ENCODE results near the gene DOK3. TPM values are rescaled to one million over a fixed set of nuclear protein-coding genes. Genes with fewer than 3 reads are reported as not detected.
A peak's percentile ranks its signal among the peaks of the same experiment; 100 is the strongest.

The DOK3 gene
- total and polyA plus RNA-seq, 4 donors: 15.6 to 146 (median 47.8) TPM

DNA sequence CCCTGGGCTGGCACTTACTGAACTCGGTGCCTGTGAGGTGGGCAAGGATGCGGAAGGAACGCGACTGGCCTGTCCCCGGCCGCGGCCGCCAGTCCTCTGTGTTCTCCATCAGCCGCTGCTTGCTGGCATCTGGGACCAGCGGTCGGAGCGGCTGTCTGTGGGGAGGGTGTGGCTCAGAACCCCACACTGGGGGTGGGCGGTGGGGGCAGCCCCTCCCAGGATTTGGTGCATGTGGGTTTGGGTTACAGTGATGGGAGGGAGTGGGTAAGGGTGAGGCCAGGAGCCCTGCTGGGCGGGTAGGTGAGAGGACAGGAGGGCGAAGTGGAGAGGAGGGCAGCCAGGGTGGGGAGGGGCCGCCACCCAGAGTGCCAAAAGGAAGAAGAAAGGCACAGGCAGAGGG, 18.6 kb downstream of the DOK3 start:
- no peak for DNase-seq
- peaks cover 5 to 48% (median 26%) of the 10 kb centered on the region in 4 donors for H3K36me3 ChIP-seq (ENCODE audit: control insufficient read depth in 4 of 4, insufficient read depth in 4 of 4, low read length in 4 of 4)
- WGBS, 2 donors: 95 to 99% methylated on average over 16 of the region's 16 CpGs

GRCh38 chr5:177490311-177490991, 19.2 kb downstream of the DOK3 start:
- peaks cover 5 to 48% (median 27%) of the 10 kb centered on the region in 4 donors for H3K36me3 ChIP-seq (ENCODE audit: control insufficient read depth in 4 of 4, insufficient read depth in 4 of 4, low read length in 4 of 4)
- peak overlapping the region in 1 of 2 donors; percentile 4 for H3K27ac ChIP-seq (ENCODE audit: low read depth in 1 of 2, low read length in 1 of 2)
- H3K9ac ChIP-seq (ENCODE audit: insufficient read depth in 1 of 2, low read length in 2 of 2): no peak overlapping the region
- ATAC-seq (ENCODE audit: insufficient read depth, low FRiP score): no peak
- no peak for DNase-seq
- WGBS, 2 donors: 92 to 96% methylated on average over 13 to 15 of the region's 15 CpGs
- no peak overlapping the region for H3K4me3 ChIP-seq
- H3K4me1 ChIP-seq (ENCODE audit: control insufficient read depth in 5 of 5, insufficient read depth in 5 of 5, low read length in 5 of 5): peaks cover 5 to 25% (median 11%) of the 10 kb centered on the region in 5 donors
- peaks cover 0 to 3% (median 0%) of the 10 kb centered on the region in 4 donors for H3K9me3 ChIP-seq (ENCODE audit: control insufficient read depth in 4 of 4, insufficient read depth in 3 of 4, low read length in 3 of 4)
- no peaks in the 10 kb centered on the region for H3K27me3 ChIP-seq (ENCODE audit: control insufficient read depth in 3 of 3, insufficient read depth in 3 of 3, low read length in 2 of 3)
- TF ChIP-seq, protein P1, sequence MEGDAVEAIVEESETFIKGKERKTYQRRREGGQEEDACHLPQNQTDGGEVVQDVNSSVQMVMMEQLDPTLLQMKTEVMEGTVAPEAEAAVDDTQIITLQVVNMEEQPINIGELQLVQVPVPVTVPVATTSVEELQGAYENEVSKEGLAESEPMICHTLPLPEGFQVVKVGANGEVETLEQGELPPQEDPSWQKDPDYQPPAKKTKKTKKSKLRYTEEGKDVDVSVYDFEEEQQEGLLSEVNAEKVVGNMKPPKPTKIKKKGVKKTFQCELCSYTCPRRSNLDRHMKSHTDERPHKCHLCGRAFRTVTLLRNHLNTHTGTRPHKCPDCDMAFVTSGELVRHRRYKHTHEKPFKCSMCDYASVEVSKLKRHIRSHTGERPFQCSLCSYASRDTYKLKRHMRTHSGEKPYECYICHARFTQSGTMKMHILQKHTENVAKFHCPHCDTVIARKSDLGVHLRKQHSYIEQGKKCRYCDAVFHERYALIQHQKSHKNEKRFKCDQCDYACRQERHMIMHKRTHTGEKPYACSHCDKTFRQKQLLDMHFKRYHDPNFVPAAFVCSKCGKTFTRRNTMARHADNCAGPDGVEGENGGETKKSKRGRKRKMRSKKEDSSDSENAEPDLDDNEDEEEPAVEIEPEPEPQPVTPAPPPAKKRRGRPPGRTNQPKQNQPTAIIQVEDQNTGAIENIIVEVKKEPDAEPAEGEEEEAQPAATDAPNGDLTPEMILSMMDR (IDR thresholded peaks at IDR 0.05; ENCODE audit: control extremely low read depth, extremely low read depth): no peak

More for the DNA sequence above, 18.6 kb downstream of the DOK3 start:
- no peak for ATAC-seq (ENCODE audit: insufficient read depth, low FRiP score)
- peak overlapping the region in 1 of 2 donors; percentile 4 for H3K27ac ChIP-seq (ENCODE audit: low read depth in 1 of 2, low read length in 1 of 2)
- H3K27me3 ChIP-seq (ENCODE audit: control insufficient read depth in 3 of 3, insufficient read depth in 3 of 3, low read length in 2 of 3): no peaks in the 10 kb centered on the region
- H3K4me3 ChIP-seq: no peak overlapping the region
- TF ChIP-seq, protein P1 (IDR thresholded peaks at IDR 0.05; ENCODE audit: control extremely low read depth, extremely low read depth): no peak
- no peak overlapping the region for H3K9ac ChIP-seq (ENCODE audit: insufficient read depth in 1 of 2, low read length in 2 of 2)
- peaks cover 6 to 30% (median 16%) of the 10 kb centered on the region in 5 donors for H3K4me1 ChIP-seq (ENCODE audit: control insufficient read depth in 5 of 5, insufficient read depth in 5 of 5, low read length in 5 of 5)
- H3K9me3 ChIP-seq (ENCODE audit: control insufficient read depth in 4 of 4, insufficient read depth in 3 of 4, low read length in 3 of 4): peaks cover 0 to 3% (median 0%) of the 10 kb centered on the region in 4 donors

DNA sequence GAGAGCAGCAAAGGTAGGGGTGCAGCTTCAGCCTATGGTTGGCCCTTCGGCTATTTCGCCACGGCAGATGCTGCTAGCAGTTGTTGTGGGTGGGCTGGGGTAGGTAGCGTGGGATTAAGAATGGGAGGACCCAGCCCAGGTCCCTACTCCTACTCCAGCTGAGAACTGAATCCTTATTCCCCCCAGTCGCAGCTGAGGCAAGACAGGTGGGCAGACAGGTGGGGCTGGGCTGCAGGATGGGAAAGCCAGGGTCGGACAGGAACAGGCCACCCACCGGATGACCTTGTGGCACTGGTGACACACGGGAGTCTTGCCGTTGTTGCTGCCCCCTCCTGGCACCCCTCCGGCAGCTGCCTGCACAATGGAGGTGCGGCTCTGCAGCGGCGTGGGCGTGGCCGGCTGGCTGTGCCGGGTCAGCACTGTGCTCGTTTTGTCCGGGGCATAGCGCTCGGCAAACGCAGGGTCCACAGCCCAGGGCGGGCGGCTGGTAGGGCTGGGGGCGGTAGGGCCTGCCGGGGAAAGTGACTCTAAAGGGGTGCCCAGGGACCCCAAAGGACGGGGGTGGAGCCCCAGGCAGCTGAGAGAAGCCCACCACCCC, 20.4 kb downstream of the DOK3 start:
- Histone ChIP-seq H3K27ac (ENCODE audit: low read depth in 1 of 2, low read length in 1 of 2) (no peak overlapping the region), H3K4me1 (ENCODE audit: control insufficient read depth in 5 of 5, insufficient read depth in 5 of 5, low read length in 5 of 5) (peaks cover 0 to 12% (median 8%) of the 10 kb centered on the region in 5 donors), H3K36me3 (ENCODE audit: control insufficient read depth in 4 of 4, insufficient read depth in 4 of 4, low read length in 4 of 4) (peaks cover 5 to 54% (median 33%) of the 10 kb centered on the region in 4 donors), H3K9ac (ENCODE audit: insufficient read depth in 1 of 2, low read length in 2 of 2) (no peak overlapping the region), H3K27me3 (ENCODE audit: control insufficient read depth in 3 of 3, insufficient read depth in 3 of 3, low read length in 2 of 3) (no peaks in the 10 kb centered on the region), H3K9me3 (ENCODE audit: control insufficient read depth in 4 of 4, insufficient read depth in 3 of 4, low read length in 3 of 4) (peaks cover 0 to 3% (median 0%) of the 10 kb centered on the region in 4 donors), H3K4me3 (no peak overlapping the region)
- TF ChIP-seq, protein P1 (IDR thresholded peaks at IDR 0.05; ENCODE audit: control extremely low read depth, extremely low read depth): no peak
- DNase-seq: no peak
- no peak for ATAC-seq (ENCODE audit: insufficient read depth, low FRiP score)
- WGBS, 2 donors: 82 to 85% methylated on average over 24 to 26 of the region's 26 CpGs
